Measurements from ENCODE around the gene TTC39A.

TTC39A gene

GRCh38 chr1:51330331-51331201 is at the start of gene TTC39A:
Gene TTC39A (minus strand): TSS chr1:51330562. CDS start chr1:51330477, 85 bp downstream.
- TF ChIP-seq CTCF (IDR thresholded peaks at IDR 0.05; ENCODE audit: insufficient read depth, low read depth, low read length, missing control alignments), result no peak
- peak within 1 kb of the TSS; percentile 15 for H3K4me3 ChIP-seq (ENCODE audit: low read depth, low read length)
- no peak for DNase-seq (ENCODE audit: low read depth)

- H3K4me3 ChIP-seq (ENCODE audit: low read depth, low read length), result no peak overlapping the region
- no peak for TF ChIP-seq CTCF (IDR thresholded peaks at IDR 0.05; ENCODE audit: insufficient read depth, low read depth, low read length, missing control alignments)
- no peak for DNase-seq (ENCODE audit: low read depth)
Measured at GRCh38 chr1:51378871-51379270, 48.5 kb upstream of the TTC39A start.

- TF ChIP-seq CTCF (IDR thresholded peaks at IDR 0.05; ENCODE audit: insufficient read depth, low read depth, low read length, missing control alignments), result no peak
Measured at GRCh38 chr1:51373898-51374297, 43.5 kb upstream of the TTC39A start.

GRCh38 chr1:51372561-51372960 is 42.2 kb upstream of the TTC39A start:
- no peak for DNase-seq (ENCODE audit: low read depth)

More at GRCh38 chr1:51373898-51374297, 43.5 kb upstream of the TTC39A start:
- DNase-seq (ENCODE audit: low read depth), result no peak
- H3K4me3 ChIP-seq (ENCODE audit: low read depth, low read length), result no peak overlapping the region

GRCh38 chr1:51369171-51369570 is 38.8 kb upstream of the TTC39A start:
- H3K4me3 ChIP-seq (ENCODE audit: low read depth, low read length), result no peak overlapping the region
- DNase-seq (ENCODE audit: low read depth), result no peak
- TF ChIP-seq CTCF (IDR thresholded peaks at IDR 0.05; ENCODE audit: insufficient read depth, low read depth, low read length, missing control alignments), result no peak

More at GRCh38 chr1:51372561-51372960, 42.2 kb upstream of the TTC39A start:
- no peak overlapping the region for H3K4me3 ChIP-seq (ENCODE audit: low read depth, low read length)
- TF ChIP-seq CTCF (IDR thresholded peaks at IDR 0.05; ENCODE audit: insufficient read depth, low read depth, low read length, missing control alignments), result no peak

GRCh38 chr1:51365774-51366173 is 35.4 kb upstream of the TTC39A start:
- no peak for TF ChIP-seq CTCF (IDR thresholded peaks at IDR 0.05; ENCODE audit: insufficient read depth, low read depth, low read length, missing control alignments)
- no peak overlapping the region for H3K4me3 ChIP-seq (ENCODE audit: low read depth, low read length)
- DNase-seq (ENCODE audit: low read depth), result no peak

Measured in GM12865 (cell line).